HepG2 (cell line): ENCODE results near the gene SAE1. TPM values are rescaled to one million over a fixed set of nuclear protein-coding genes. Genes with fewer than 3 reads are reported as not detected.

Experiments
- DPF2 ChIP-seq: sonication (generic); formaldehyde crosslinking; IDR thresholded peaks from 2 replicates; pipeline ENCODE4 v1.4.0; 2020; ENCODE audit warnings: mild to moderate bottlenecking, low read depth, missing genetic modification reagents, borderline replicate concordance
- MAZ ChIP-seq, 2 experiments: sonication (generic) in 1 of 2; formaldehyde crosslinking in 1 of 2; IDR thresholded peaks; 2 replicates each; pipeline versions ENCODE4 v1.5.0 to v1.6.1; 2012 to 2020; ENCODE audit warnings: low read depth in 2 of 2, mild to moderate bottlenecking in 2 of 2, borderline replicate concordance in 1 of 2, improper control_type of control experiment in 1 of 2, low read length in 1 of 2, missing genetic modification reagents in 1 of 2, moderate library complexity in 1 of 2
- MED1 ChIP-seq: sonication (generic); formaldehyde crosslinking; IDR thresholded peaks from 2 replicates; pipeline ENCODE4 v1.4.0; 2020; ENCODE audit warnings: missing genetic modification reagents
- NAIF1 ChIP-seq: sonication (generic); formaldehyde crosslinking; IDR thresholded peaks from 2 replicates; pipeline ENCODE4 v1.5.0; 2020; ENCODE audit warnings: mild to moderate bottlenecking, missing genetic modification reagents, borderline replicate concordance
- RFXAP ChIP-seq: sonication (generic); formaldehyde crosslinking; IDR thresholded peaks from 2 replicates; pipeline ENCODE4 v1.4.0; 2020; ENCODE audit warnings: missing genetic modification reagents, borderline replicate concordance
- TARDBP ChIP-seq: sonication (generic); formaldehyde crosslinking; IDR thresholded peaks from 2 replicates; pipeline ENCODE4 v1.8.0; 2022; ENCODE audit warnings: mild to moderate bottlenecking, missing genetic modification reagents
- ZMYM2 ChIP-seq: sonication (generic); formaldehyde crosslinking; IDR thresholded peaks from 2 replicates; pipeline ENCODE4 v1.8.0; 2022; ENCODE audit warnings: mild to moderate bottlenecking, missing genetic modification reagents
- ZNF225 ChIP-seq: sonication (generic); formaldehyde crosslinking; IDR thresholded peaks from 2 replicates; pipeline ENCODE4 v1.4.0; 2020; ENCODE audit warnings: mild to moderate bottlenecking, missing genetic modification reagents
- ZNF274 ChIP-seq: sonication (generic); formaldehyde crosslinking; IDR thresholded peaks from 2 replicates; pipeline ENCODE4 v1.5.1; 2020; ENCODE audit warnings: mild to moderate bottlenecking, missing genetic modification reagents
- ZSCAN31 ChIP-seq: sonication (generic); formaldehyde crosslinking; IDR thresholded peaks from 2 replicates; pipeline ENCODE4 v1.5.0; 2020; ENCODE audit warnings: low read depth, mild to moderate bottlenecking, missing genetic modification reagents
- polyA plus RNA-seq, 8 experiments: library from polyadenylated mRNA; depleted of rRNA in 3 of 8; stranded (reverse) in 7 of 8; unstranded in 1 of 8; fragments of >200 nt; fragmentation: Illumina TruSeq in 4 of 8; extraction: Trizol in 4 of 8; gene quantifications; 2 replicates each; pipeline versions ENCODE4 v1.2.1 to v1.2.3, GENCODE V29; 2011 to 2016; ENCODE audit warnings: low read depth in 4 of 8, missing spikeins in 1 of 8, mixed read lengths in 1 of 8; ENCODE audit not compliant: insufficient read depth in 1 of 8
- total RNA-seq, 5 experiments: library from RNA; depleted of rRNA; stranded (reverse); fragments of >200 nt; fragmentation: Illumina TruSeq; extraction: Trizol; gene quantifications; 2 replicates each; pipeline ENCODE4 v1.2.3, GENCODE V29; 2016; ENCODE audit warnings: low read depth in 1 of 5
- TF ChIP-seq, protein P1 (sequence below): sonication (generic); formaldehyde crosslinking; IDR thresholded peaks from 2 replicates; pipeline ENCODE4 v1.4.0; 2020; ENCODE audit warnings: missing genetic modification reagents, borderline replicate concordance
- TF ChIP-seq, protein P2 (sequence below): sonication (generic); formaldehyde crosslinking; IDR thresholded peaks from 2 replicates; pipeline ENCODE4 v1.4.0; 2020; ENCODE audit warnings: mild to moderate bottlenecking, missing genetic modification reagents
- TF ChIP-seq, protein P3 (sequence below): IDR thresholded peaks from 2 replicates; pipeline ENCODE4 v1.6.1; 2016; ENCODE audit warnings: mild to moderate bottlenecking, missing biosample characterization, missing genetic modification reagents

SAE1 gene
- total and polyA plus RNA-seq, 2 of the 13 experiments (the other 11 are each of a cell fraction or from before 2014, with no cell fraction given): 87.6 to 197 TPM

DNA sequence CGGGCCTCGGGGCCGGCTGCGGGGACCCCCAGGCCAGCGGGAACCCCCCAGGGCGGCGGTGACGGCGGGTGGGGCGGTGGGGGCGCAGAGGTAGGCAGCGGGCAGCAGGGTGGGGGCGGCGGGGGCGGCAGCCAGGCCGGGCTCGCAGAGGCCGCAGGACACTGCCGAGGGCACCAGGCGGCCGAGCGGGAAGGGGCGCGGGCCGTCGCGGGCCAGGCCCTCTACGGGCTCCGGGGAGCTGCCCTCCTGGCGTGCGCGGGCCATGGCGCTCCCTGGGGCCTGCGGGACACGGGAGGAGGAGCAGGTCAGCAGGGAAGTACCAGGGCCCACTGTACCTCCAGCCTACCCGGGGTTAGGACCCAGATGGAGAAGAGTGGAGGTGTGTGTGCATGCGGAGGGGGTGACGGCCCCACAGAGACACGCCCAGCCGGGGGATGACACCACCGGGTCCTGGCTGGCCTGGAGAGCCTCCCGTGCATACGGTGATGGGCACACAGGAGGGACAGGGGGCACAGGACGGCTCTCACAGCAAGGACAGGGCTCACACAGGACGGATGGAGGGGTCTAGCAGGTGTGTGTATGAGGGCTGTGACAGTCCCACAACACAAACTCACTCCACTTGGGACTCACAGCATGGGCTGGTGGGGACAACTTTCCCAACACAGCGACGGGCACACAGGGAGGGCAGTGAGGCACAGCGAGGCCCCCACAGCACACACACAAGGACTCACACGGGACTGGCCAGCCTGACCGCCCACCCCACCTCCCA lies 97.7 kb downstream of the SAE1 start (continued):
- TF ChIP-seq TARDBP (CRISPR knock-in tag) (peak; percentile 37; the same call in 1 of the 2 replicates), MAZ (IDR thresholded peaks at IDR 0.05; ENCODE audit: borderline replicate concordance, low read depth, low read length) (0 out of 2 replicates have a peak, but pooled peaks have one; percentile 19), MAZ (CRISPR knock-in tag; IDR thresholded peaks at IDR 0.05; ENCODE audit: low read depth) (no peak), RFXAP (CRISPR knock-in tag) (no peak; the same call in 1 of the 2 replicates), ZSCAN31 (0 out of 2 replicates have a peak, but pooled peaks have one; percentile 22), MED1 (CRISPR knock-in tag) (peak; percentile 12; the same call in 1 of the 2 replicates), ZMYM2 (no peak), NAIF1 (CRISPR knock-in tag) (no peak), ZNF274 (CRISPR knock-in tag) (peak; percentile 41; the same call in 1 of the 2 replicates), ZNF225 (CRISPR knock-in tag) (no peak), DPF2 (CRISPR knock-in tag) (peak; percentile 23; the same call in 1 of the 2 replicates)
- TF ChIP-seq, protein P1, sequence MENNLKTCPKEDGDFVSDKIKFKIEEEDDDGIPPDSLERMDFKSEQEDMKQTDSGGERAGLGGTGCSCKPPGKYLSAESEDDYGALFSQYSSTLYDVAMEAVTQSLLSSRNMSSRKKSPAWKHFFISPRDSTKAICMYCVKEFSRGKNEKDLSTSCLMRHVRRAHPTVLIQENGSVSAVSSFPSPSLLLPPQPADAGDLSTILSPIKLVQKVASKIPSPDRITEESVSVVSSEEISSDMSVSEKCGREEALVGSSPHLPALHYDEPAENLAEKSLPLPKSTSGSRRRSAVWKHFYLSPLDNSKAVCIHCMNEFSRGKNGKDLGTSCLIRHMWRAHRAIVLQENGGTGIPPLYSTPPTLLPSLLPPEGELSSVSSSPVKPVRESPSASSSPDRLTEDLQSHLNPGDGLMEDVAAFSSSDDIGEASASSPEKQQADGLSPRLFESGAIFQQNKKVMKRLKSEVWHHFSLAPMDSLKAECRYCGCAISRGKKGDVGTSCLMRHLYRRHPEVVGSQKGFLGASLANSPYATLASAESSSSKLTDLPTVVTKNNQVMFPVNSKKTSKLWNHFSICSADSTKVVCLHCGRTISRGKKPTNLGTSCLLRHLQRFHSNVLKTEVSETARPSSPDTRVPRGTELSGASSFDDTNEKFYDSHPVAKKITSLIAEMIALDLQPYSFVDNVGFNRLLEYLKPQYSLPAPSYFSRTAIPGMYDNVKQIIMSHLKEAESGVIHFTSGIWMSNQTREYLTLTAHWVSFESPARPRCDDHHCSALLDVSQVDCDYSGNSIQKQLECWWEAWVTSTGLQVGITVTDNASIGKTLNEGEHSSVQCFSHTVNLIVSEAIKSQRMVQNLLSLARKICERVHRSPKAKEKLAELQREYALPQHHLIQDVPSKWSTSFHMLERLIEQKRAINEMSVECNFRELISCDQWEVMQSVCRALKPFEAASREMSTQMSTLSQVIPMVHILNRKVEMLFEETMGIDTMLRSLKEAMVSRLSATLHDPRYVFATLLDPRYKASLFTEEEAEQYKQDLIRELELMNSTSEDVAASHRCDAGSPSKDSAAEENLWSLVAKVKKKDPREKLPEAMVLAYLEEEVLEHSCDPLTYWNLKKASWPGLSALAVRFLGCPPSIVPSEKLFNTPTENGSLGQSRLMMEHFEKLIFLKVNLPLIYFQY (CRISPR knock-in tag): peak; percentile 25; the same call in 1 of the 2 replicates
- TF ChIP-seq, protein P2, sequence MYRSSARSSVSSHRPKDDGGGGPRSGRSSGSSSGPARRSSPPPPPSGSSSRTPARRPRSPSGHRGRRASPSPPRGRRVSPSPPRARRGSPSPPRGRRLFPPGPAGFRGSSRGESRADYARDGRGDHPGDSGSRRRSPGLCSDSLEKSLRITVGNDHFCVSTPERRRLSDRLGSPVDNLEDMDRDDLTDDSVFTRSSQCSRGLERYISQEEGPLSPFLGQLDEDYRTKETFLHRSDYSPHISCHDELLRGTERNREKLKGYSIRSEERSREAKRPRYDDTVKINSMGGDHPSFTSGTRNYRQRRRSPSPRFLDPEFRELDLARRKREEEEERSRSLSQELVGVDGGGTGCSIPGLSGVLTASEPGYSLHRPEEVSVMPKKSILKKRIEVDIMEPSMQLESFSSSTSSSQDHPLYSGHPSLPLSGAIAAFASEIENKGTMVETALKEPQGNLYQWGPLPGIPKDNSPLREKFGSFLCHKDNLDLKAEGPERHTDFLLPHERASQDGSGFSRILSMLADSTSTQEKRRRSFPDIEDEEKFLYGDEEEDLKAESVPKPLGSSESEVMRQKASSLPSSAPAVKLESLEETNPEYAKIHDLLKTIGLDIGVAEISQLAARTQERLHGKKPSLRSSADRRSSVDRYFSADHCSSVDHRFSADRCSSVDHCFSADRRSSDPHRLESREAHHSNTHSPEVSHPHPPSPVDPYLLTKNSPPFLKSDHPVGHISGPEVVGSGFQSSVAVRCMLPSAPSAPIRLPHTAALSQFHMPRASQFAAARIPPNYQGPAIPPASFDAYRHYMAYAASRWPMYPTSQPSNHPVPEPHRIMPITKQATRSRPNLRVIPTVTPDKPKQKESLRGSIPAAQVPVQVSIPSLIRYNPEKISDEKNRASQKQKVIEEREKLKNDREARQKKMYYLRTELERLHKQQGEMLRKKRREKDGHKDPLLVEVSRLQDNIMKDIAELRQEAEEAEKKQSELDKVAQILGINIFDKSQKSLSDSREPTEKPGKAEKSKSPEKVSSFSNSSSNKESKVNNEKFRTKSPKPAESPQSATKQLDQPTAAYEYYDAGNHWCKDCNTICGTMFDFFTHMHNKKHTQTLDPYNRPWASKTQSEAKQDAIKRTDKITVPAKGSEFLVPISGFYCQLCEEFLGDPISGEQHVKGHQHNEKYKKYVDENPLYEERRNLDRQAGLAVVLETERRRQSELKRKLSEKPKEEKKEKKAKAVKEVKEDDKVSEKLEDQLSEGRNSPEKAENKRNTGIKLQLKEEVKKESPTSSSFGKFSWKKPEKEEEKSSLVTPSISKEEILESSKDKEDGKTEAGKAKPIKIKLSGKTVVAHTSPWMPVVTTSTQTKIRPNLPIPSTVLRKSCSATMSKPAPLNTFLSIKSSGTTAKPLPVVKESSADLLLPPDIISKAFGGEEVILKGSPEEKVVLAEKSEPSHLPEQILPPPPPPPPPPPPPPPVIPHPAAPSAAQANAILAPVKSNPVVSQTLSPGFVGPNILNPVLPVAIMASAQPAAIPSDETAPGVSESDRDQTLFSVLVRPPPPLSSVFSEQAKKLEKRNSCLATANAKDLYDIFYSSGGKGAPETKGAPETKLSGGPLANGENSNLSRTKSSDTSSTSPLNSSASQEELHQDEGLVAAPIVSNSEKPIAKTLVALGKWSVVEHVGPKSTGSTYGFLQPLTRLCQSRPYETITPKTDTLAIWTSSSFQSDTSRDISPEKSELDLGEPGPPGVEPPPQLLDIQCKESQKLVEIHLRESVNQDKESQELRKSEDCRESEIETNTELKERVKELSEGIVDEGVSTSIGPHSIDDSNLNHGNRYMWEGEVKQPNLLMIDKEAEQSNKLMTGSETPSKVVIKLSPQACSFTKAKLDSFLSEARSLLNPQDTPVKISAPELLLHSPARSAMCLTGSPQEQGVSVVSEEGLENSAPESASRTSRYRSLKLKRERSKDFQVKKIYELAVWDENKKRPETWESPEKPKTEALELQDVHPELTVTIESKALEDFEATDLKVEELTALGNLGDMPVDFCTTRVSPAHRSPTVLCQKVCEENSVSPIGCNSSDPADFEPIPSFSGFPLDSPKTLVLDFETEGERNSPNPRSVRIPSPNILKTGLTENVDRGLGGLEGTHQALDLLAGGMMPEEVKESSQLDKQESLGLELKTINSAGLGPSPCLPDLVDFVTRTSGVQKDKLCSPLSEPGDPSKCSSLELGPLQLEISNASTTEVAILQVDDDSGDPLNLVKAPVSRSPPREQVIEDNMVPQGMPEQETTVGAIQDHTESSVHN (CRISPR knock-in tag): 0 out of 2 replicates have a peak, but pooled peaks have one; percentile 27
- TF ChIP-seq, protein P3, sequence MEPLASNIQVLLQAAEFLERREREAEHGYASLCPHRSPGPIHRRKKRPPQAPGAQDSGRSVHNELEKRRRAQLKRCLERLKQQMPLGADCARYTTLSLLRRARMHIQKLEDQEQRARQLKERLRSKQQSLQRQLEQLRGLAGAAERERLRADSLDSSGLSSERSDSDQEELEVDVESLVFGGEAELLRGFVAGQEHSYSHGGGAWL: 0 out of 2 replicates have a peak, but pooled peaks have one; percentile 35
